Hepatocyte (in vitro differentiated cells): ENCODE data around the gene PDE4D. TPM values are rescaled to one million over a fixed set of nuclear protein-coding genes. Genes with fewer than 3 reads are reported as not detected.

Experiments used
- DNase-seq: peaks from one replicate; pipeline ENCODE4 v3.0.0-alpha.2; 2016; ENCODE audit warnings: low spot score
- H2AFZ ChIP-seq: fragments of 200-600 bp; sonication (generic); 2 replicates; pipeline ENCODE4 v1.6.0; 2016; ENCODE audit warnings: antibody characterized with exemption, mild to moderate bottlenecking
- H3K27ac ChIP-seq: fragments of 200-600 bp; sonication (generic); 2 replicates; pipeline ENCODE4 v1.5.1; 2016; ENCODE audit warnings: mild to moderate bottlenecking
- H3K27me3 ChIP-seq: fragments of 200-600 bp; sonication (generic); 2 replicates; pipeline ENCODE4 v1.6.1; 2016
- H3K36me3 ChIP-seq: fragments of 200-600 bp; sonication (generic); replicated peaks from 2 replicates; pipeline ENCODE4 v1.5.1; 2016; ENCODE audit warnings: low read depth; ENCODE audit not compliant: insufficient read depth
- H3K4me1 ChIP-seq: fragments of 200-600 bp; sonication (generic); 2 replicates; pipeline ENCODE4 v1.5.1; 2016; ENCODE audit warnings: mild to moderate bottlenecking, moderate library complexity; ENCODE audit not compliant: insufficient read depth
- H3K4me2 ChIP-seq: fragments of 200-600 bp; sonication (generic); 2 replicates; pipeline ENCODE4 v1.6.0; 2016
- H3K4me3 ChIP-seq: fragments of 200-600 bp; sonication (generic); 2 replicates; pipeline ENCODE4 v1.5.1; 2016; ENCODE audit warnings: mild to moderate bottlenecking
- H3K79me2 ChIP-seq: fragments of 200-600 bp; sonication (generic); 2 replicates; pipeline ENCODE4 v1.6.0; 2017; ENCODE audit warnings: mild to moderate bottlenecking
- H3K9me2 ChIP-seq: fragments of 200-600 bp; sonication (generic); replicated peaks from 2 replicates; pipeline ENCODE4 v1.6.0; 2017; ENCODE audit warnings: mild to moderate bottlenecking; ENCODE audit not compliant: insufficient read depth
- H3K9me3 ChIP-seq: fragments of 200-600 bp; sonication (generic); 2 replicates; pipeline ENCODE4 v1.5.1; 2016; ENCODE audit warnings: low read depth, mild to moderate bottlenecking
- H4K20me1 ChIP-seq: fragments of 200-600 bp; sonication (generic); 2 replicates; pipeline ENCODE4 v1.6.0; 2016; ENCODE audit warnings: mild to moderate bottlenecking; ENCODE audit not compliant: insufficient read depth, poor library complexity, severe bottlenecking
- CTCF ChIP-seq: fragments of 200-600 bp; sonication (generic); IDR thresholded peaks from 2 replicates; pipeline ENCODE4 v1.5.1; 2016; ENCODE audit warnings: antibody characterized with exemption, mild to moderate bottlenecking; ENCODE audit not compliant: poor library complexity
- EZH2 ChIP-seq: fragments of 200-600 bp; sonication (generic); IDR thresholded peaks from 2 replicates; pipeline ENCODE4 v1.6.1; 2016; ENCODE audit warnings: antibody characterized with exemption, mild to moderate bottlenecking, borderline replicate concordance
- EZH2phosphoT487 ChIP-seq: fragments of 200-600 bp; sonication (generic); IDR thresholded peaks from one replicate; pipeline ENCODE4 v1.6.1; 2018; ENCODE audit warnings: antibody characterized with exemption, mild to moderate bottlenecking, low read depth, moderate library complexity; ENCODE audit not compliant: unreplicated experiment, severe bottlenecking
- WGBS: methylation state at CpG from one replicate; pipeline ENCODE4 v1.1.6; 2016; ENCODE audit warnings: low lambda C conversion rate; ENCODE audit errors: missing lambda C conversion rate; 5-methylcytosine and 5-hydroxymethylcytosine counted together
- polyA plus RNA-seq: library from polyadenylated mRNA; unstranded; fragments of >200 nt; fragmentation: Nextera tagmentation; extraction: Ambion mirVana; gene quantifications from 2 replicates; pipeline ENCODE4 v1.2.1, GENCODE V29; 2016
- total RNA-seq: library from RNA; depleted of rRNA; stranded (reverse); fragments of >200 nt; gene quantifications from 2 replicates; pipeline ENCODE4 v1.2.3, GENCODE V29; 2014

PDE4D gene
- total and polyA plus RNA-seq, 2 experiments from 2014 or later: 14.5 to 45.2 TPM

DNA sequence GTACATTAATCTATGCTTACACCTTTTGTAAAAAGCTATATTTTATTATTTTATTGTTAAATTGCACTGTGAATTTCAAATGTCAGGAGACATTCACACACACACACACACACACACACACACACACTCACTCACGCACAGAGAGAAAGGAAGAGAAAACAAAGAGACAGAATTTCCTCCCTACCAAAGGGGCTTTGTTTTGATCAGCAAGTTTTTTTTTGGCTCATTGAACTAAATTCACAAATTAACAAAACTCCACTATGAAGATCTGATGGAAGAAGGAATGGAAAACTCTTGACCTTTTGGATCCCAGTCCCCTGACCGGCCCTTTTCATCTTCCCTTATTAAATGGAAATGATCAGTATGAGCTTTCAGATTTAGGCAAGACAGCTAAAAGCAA lies 161.2 kb downstream of the PDE4D start:
- no peaks in the 10 kb centered on the region for H3K4me1 ChIP-seq
- H3K9me2 ChIP-seq: no peaks in the 10 kb centered on the region
- H3K9me3 ChIP-seq: no peaks in the 10 kb centered on the region
- H3K27ac ChIP-seq: no peak overlapping the region
- no peaks in the 10 kb centered on the region for H3K27me3 ChIP-seq
- no peaks in the 10 kb centered on the region for H3K36me3 ChIP-seq
- H2AFZ ChIP-seq: no peak overlapping the region
- H3K79me2 ChIP-seq: peaks cover 4% of the 10 kb centered on the region
- TF ChIP-seq EZH2 (no peak), CTCF (no peak), EZH2phosphoT487 (no peak)
- no peak for DNase-seq
- H3K4me3 ChIP-seq: no peak overlapping the region
- WGBS: 94% methylated on average over 2 of the region's 2 CpGs
- no peak overlapping the region for H3K4me2 ChIP-seq
- H4K20me1 ChIP-seq: no peaks in the 10 kb centered on the region

- H3K4me2 ChIP-seq: no peak overlapping the region
- no peak overlapping the region for H2AFZ ChIP-seq
- no peaks in the 10 kb centered on the region for H3K4me1 ChIP-seq
- no peaks in the 10 kb centered on the region for H3K9me3 ChIP-seq
- WGBS: 100% methylated on average over 1 of the region's 1 CpG
- no peaks in the 10 kb centered on the region for H4K20me1 ChIP-seq
- no peak overlapping the region for H3K4me3 ChIP-seq
- H3K36me3 ChIP-seq: no peaks in the 10 kb centered on the region
- DNase-seq: no peak
- H3K27me3 ChIP-seq: no peaks in the 10 kb centered on the region
- peaks cover 4% of the 10 kb centered on the region for H3K79me2 ChIP-seq
- TF ChIP-seq CTCF (no peak), EZH2 (no peak), EZH2phosphoT487 (no peak)
- no peak overlapping the region for H3K27ac ChIP-seq
- H3K9me2 ChIP-seq: no peaks in the 10 kb centered on the region
These were observed 161.7 kb downstream of the PDE4D start for GRCh38 chr5:59731809-59732208.

DNA sequence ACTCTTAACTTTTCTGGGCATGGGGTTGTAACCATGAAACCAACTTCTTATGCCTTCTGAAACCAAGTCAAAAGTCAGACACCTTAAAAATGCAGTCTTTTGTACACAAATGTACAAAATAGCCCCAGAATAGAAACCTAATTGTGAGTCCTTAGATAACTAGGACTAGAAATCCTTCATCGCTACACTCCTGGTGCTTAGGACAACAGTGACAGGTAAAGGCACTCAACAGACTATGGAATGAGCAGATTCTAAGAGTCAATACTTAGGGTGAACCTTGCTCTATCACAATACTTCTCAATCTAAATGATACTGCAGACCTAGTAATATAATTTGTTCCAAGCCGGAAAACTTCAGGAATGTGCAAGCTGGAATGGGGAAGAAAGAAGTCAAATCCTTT lies 163.7 kb downstream of the PDE4D start:
- TF ChIP-seq EZH2 (no peak), CTCF (no peak), EZH2phosphoT487 (no peak)
- no peak for DNase-seq
- 92% methylated on average over 2 of the region's 2 CpGs for WGBS
- H3K4me2 ChIP-seq: no peak overlapping the region
- no peak overlapping the region for H3K27ac ChIP-seq
- H2AFZ ChIP-seq: no peak overlapping the region
- H3K4me1 ChIP-seq: no peaks in the 10 kb centered on the region
- no peaks in the 10 kb centered on the region for H3K9me2 ChIP-seq
- peaks cover 4% of the 10 kb centered on the region for H3K79me2 ChIP-seq
- H3K36me3 ChIP-seq: no peaks in the 10 kb centered on the region
- H3K9me3 ChIP-seq: no peaks in the 10 kb centered on the region
- H3K4me3 ChIP-seq: no peak overlapping the region
- H3K27me3 ChIP-seq: no peaks in the 10 kb centered on the region
- H4K20me1 ChIP-seq: no peaks in the 10 kb centered on the region

- Histone ChIP-seq H3K9me3 (no peaks in the 10 kb centered on the region), H3K4me1 (no peaks in the 10 kb centered on the region), H3K27ac (no peak overlapping the region), H3K9me2 (no peaks in the 10 kb centered on the region), H3K27me3 (no peaks in the 10 kb centered on the region), H4K20me1 (no peaks in the 10 kb centered on the region), H3K4me2 (no peak overlapping the region), H3K4me3 (no peak overlapping the region), H3K79me2 (peaks cover 4% of the 10 kb centered on the region), H2AFZ (no peak overlapping the region), H3K36me3 (no peaks in the 10 kb centered on the region)
- no peak for DNase-seq
- TF ChIP-seq EZH2: no peak
- TF ChIP-seq EZH2phosphoT487: no peak
- TF ChIP-seq CTCF: no peak
- WGBS: 97% methylated on average over 3 of the region's 3 CpGs
These were observed 164.2 kb downstream of the PDE4D start for GRCh38 chr5:59729357-59729756.
